NCI-H1417 (cell line): ENCODE measurements around the gene CIB1.

Experiments
- DNase-seq, 3 experiments: peaks; one replicate each; lab custom pipeline; 2025; lab: John Stamatoyannopoulos, UW

The CIB1 gene

GRCh38 chr15:90214553-90215196, 19.1 kb downstream of the CIB1 start:
- DNase-seq = peak in 1 of 3 experiments; percentile 34

DNA sequence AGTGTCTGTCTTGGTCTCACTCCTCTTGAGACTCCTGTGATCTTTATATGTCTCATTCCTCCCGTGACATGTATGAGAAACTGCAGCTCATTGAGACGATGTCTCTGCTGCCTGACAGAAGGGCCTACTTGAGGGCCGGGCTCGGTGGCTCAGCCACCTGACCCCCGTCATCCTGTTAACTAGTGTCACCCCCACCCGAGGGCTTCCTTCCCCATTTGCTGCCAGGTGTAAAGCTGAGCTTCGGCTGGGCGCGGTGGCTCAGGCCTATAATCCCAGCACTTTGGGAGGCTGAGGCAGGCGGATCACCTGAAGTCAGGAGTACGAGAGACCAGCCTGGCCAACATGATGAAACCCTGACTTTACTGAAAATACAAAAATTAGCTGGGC, 19.9 kb downstream of the CIB1 start:
- DNase-seq = peak in 1 of 3 experiments; percentile 44

GRCh38 chr15:90213122-90213817, 20.5 kb downstream of the CIB1 start:
- DNase-seq = peak in 1 of 3 experiments; percentile 70

DNA sequence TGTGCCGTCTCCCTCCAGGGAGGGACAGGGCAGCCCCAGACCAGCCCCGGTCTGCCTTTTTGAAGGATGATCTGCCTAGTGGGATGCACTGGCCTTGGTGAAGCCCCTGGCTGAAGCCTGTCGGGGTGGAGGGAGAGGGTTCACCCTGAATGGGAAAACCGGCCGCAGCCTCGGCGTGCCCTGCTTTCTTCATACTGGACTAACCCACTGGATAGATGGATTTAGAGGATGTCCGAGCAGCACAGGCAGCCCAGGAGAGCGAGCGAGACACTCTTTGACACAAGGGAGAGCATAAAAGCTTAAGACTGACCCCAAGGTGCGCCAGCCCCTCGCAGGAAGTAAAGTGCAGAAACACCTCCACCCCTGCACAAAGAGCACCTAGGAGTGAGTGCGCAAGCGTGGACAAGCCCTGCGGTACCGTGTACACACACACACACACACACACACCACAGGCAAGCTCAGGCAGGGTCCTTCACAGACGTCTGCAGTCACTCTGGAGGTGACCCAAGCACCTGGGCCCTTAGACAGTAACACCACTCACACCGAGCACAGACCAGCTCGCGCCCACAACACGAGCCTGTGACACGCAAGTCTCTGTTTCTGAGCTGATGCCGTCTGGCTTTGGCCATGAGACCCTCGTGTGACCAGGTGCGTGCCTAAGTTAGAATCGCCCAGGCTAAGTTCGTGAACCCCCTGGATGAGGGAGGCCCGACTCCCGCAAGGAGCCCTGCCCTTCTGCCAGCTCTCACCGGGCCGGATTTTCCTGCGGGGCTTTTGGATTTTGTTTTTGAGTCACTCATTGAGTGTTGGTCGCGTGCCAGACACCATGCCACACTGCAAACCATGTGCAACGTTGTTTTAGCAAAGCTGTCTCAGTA, 21.3 kb downstream of the CIB1 start:
- DNase-seq = no peak

DNA sequence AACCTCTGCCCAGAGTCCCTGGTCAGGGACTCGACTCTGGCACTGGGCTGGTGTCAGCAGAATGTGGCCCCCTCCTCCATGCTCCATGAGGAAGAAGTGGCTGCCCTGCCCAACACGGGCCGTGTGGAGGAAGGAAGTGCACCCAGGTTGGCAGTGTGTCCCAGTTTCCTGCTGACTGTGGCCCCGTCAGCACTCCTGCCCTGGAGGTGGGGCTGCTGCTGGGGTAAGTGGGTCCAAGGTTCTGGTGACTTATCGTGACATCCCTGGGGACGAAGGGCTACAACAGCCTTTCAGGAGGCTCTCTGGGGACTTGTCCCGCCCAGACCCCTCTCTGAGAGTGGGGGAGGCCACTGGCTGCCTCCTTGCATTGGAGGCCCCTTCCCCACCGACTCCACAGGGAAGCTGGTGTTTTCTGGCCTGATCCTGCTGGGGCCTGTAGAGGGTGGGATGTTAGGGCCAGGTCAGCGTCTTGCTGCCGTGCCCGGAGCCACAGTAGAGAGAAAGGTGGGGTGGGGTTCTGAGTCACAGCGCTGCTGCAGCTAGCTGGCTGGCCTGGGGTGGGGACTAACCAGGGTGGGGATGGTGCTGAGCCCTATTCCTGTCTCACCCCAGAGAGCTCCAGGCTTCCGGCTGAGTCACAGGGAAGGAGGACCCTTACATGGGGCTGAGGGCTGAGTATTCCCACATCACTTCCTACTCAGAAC, 22.1 kb downstream of the CIB1 start:
- DNase-seq = no peak

- DNase-seq = no peak
Measured at GRCh38 chr15:90211009-90211408, 22.7 kb downstream of the CIB1 start.

DNA sequence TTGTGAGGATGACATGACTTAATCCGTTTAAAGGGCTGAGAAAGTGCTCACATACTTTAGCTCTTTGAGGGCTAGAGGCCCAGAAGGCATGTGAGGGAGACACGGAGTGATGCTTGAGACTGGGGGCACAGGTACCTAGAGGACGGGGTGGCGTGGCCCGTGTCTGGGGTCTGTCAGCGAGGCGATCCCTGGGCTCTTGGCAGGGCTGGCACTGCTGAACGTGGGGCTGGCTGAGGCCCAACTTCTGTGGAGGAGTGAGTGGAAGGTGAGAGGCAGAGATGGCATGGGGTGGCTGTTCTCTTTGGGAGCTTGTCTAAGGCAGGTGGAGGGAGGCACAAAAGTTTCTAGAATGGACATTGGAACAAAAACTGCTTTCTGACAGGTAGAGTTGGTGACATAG, 23.1 kb downstream of the CIB1 start:
- DNase-seq = no peak

DNA sequence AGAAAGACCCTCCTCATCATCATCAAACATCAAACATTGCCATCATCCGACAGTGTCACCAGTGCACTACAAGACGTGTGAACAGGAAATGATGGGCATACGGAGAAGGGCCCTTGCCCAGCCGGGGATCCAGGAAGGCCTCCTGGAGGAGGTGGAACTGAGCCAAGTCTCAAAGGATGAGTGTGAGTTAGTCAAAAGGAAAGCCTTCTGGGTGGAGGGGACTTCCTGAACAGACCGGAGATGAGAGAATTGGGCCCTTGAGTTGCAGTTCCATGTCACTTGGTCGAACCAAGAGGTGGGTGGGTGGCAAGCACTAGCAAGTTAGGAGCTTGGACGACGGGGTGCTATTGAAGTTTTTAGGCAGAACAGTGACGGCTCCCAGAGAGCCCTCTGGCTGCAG, 24.1 kb downstream of the CIB1 start:
- no peak for DNase-seq

DNA sequence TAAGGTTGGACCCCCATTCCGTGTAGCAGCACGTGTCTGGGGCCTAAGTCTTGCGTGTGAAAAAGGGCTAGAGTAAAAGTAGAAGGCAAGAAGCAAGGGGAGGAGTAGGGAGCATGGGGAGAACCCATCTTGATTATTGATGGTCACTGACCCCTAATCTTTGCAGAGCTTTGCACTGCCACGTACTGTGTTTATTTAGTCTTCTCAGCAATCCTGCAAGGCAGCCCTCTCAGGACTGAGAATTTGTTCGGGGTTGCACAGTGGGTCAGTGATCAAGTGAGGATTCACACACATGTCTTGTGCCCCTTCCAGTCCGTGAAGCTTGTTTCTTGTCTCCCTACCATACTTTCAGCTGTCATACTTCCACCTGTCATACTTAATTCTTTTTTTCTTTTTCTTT, 25.4 kb downstream of the CIB1 start:
- DNase-seq = no peak

DNA sequence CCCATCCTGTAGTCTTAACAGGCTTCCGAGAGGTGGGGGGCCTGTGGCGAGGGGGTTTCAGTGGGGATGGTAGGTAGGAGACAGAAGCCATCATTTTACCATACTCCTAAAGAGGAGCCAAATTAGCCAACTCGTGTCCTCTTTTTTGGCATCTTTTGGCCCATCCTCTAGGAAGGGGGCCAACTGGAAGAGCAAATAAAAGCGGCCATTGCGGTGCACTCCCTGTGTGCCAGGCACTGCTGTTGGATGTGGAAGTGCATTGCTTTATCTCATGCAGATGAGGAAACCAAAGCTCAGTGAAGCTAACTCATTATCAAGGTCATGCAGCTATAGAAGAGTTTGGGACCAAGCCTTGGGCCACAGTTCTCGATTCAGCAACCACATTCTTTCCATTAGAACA, 26.5 kb downstream of the CIB1 start:
- DNase-seq = no peak

- DNase-seq = no peak
Measured at GRCh38 chr15:90205886-90206285, 27.9 kb downstream of the CIB1 start.

- DNase-seq = peak in 1 of 3 experiments; percentile 21
Measured at GRCh38 chr15:90205050-90205848, 28.5 kb downstream of the CIB1 start.

- peak; percentile 25 to 90 (median 76) for DNase-seq
Measured at GRCh38 chr15:90203922-90204321, 29.8 kb downstream of the CIB1 start.

- DNase-seq = no peak
Measured at GRCh38 chr15:90203473-90203872, 30.3 kb downstream of the CIB1 start.

- DNase-seq = no peak
Measured at GRCh38 chr15:90202929-90203328, 30.8 kb downstream of the CIB1 start.

DNA sequence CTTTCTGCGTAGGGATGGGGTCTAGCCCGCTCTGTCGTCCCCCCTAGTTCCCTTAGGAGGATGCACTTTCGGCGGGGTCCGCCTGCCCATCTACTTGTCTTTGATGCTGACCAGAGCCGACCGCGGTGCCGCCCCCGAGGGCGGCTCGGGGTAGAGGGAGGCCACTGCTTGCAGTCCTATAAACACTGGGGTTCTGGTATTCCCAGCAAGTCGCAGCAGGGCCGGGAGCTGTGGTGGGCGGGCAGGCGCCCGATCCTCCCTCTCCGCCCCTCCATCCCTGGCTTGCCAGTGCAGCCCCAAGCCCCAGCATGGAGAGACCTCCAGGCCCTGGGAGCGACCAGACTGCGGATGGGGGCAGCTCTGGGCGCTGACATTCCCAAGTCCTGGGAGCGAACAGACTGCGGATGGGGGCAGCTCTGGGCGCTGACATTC, 31.8 kb downstream of the CIB1 start:
- DNase-seq = peak in 1 of 3 experiments; percentile 42

DNA sequence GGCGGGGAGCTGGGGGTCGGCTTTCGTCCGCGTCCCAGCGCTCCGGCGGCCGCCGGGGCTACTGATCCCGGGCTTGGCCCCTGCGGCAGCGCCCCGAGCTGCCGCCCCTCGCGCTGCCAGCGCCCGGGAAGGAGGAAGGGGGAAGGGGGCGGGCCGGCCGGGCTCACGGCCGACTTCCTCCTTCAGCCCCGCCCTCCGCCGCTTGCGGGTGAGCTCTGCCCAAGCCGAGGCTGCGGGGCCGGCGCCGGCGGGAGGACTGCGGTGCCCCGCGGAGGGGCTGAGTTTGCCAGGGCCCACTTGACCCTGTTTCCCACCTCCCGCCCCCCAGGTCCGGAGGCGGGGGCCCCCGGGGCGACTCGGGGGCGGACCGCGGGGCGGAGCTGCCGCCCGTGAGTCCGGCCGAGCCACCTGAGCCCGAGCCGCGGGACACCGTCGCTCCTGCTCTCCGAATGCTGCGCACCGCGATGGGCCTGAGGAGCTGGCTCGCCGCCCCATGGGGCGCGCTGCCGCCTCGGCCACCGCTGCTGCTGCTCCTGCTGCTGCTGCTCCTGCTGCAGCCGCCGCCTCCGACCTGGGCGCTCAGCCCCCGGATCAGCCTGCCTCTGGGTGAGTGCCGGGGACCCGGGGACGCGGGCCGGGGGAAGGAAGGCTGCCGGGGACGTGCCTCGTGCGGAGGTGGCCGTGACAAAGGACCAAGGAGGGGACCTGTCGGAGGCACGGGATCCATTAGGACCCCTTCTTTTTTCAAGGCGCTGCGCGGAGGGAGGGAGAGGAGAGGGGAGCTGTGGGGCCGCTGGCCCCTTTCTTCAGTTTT, 32.4 kb downstream of the CIB1 start, which contains the start of gene SEMA4B:
Gene SEMA4B (plus strand): TSS at position 201 of the 814 bp plus-strand sequence. CDS start 249 bp downstream, at position 450.
- DNase-seq = peak; percentile 48 to 91 (median 91)

DNA sequence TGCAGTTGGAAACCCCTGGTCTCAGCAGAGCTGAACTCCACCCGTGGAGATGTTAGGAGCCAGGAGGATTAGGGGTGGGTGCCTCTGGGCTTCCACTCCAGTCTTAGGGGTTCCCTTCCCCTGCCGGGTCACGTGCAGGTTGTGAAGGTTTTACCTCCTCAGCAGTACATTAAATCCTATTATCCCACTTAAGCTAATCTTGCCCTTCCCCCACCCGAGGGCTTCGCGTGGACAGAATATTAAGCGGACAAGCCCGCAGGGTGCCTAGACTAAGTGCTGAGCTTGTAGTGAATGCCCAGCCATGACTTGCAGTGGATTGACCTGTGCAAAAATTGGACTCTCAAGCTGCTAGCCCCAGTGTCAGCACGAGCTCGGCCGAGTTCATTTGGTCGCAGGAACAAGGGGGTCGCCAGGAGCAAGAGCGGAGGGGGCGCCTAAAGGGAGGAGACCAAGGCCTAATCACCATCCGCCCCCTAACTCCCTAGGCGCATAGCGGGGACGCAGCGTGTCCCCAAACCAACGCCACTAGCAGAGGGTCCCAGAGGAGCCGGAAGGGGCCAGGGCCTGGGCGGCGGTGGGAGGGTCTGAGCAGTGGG, 33.1 kb downstream of the CIB1 start:
- DNase-seq = peak in 1 of 3 experiments; percentile 74

DNA sequence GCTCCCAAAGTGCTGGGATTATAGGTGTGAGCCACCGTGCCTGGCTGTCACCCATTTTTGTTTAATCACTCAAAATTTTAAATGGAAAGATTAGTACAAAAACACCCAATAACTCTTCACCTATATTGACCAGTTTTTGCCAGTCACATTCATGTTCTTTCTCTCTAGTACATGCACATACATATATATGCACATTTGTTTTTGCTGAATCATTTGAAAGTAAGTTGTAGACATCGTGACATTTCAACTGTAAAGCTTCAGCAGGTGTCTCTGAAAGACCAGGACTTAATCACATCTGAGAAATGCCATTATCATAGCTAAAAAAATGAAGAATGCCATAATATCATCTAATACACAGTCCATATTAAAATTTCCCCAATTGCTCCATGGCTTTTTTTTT, 39.1 kb downstream of the CIB1 start:
- DNase-seq = no peak
